Parathyroid adenoma (tissue), 2 donors: ENCODE results near the gene HSD17B8.

Experiments used
- H2AFZ ChIP-seq: fragments of 300-600 bp; sonication (generic); one replicate; pipeline ENCODE4 v1.7.0; 2017; ENCODE audit warnings: antibody characterized with exemption, mild to moderate bottlenecking
- H3K27ac ChIP-seq: fragments of 300-600 bp; sonication (generic); one replicate; pipeline ENCODE4 v1.7.0; 2017
- H3K27me3 ChIP-seq: fragments of 300-600 bp; sonication (generic); one replicate; pipeline ENCODE4 v1.7.0; 2017; ENCODE audit warnings: low read length; ENCODE audit not compliant: control insufficient read depth, insufficient read depth
- H3K36me3 ChIP-seq: fragments of 300-600 bp; sonication (generic); one replicate; pipeline ENCODE4 v1.7.0; 2017; ENCODE audit warnings: low read length; ENCODE audit not compliant: control insufficient read depth, insufficient read depth
- H3K4me1 ChIP-seq: fragments of 300-600 bp; sonication (generic); one replicate; pipeline ENCODE4 v1.7.0; 2017; ENCODE audit warnings: control low read depth
- H3K4me2 ChIP-seq: fragments of 300-600 bp; sonication (generic); one replicate; pipeline ENCODE4 v1.7.0; 2017; ENCODE audit warnings: low read length
- H3K4me3 ChIP-seq: fragments of 300-600 bp; sonication (generic); one replicate; pipeline ENCODE4 v1.7.0; 2017; ENCODE audit warnings: low read depth, low read length
- H3K79me2 ChIP-seq: fragments of 300-600 bp; sonication (generic); one replicate; pipeline ENCODE4 v1.7.0; 2017; ENCODE audit warnings: control low read depth
- H3K9ac ChIP-seq: fragments of 300-600 bp; sonication (generic); one replicate; pipeline ENCODE4 v1.7.0; 2017; ENCODE audit warnings: mild to moderate bottlenecking
- H3K9me3 ChIP-seq: fragments of 300-600 bp; sonication (generic); one replicate; pipeline ENCODE4 v1.7.0; 2017; ENCODE audit warnings: low read length; ENCODE audit not compliant: control insufficient read depth
- CTCF ChIP-seq: fragments of 300-600 bp; sonication (generic); IDR thresholded peaks from one replicate; pipeline ENCODE4 v1.7.0; 2017; ENCODE audit warnings: antibody characterized with exemption, mild to moderate bottlenecking
- donor health status: primary hyperparathyroidism.

Gene HSD17B8

GRCh38 chr6:33254591-33254990 is 50.1 kb downstream of the HSD17B8 start:
- no peak for TF ChIP-seq CTCF
- Histone ChIP-seq H3K9me3 (no peaks in the 10 kb centered on the region), H3K79me2 (no peaks in the 10 kb centered on the region), H3K36me3 (no peaks in the 10 kb centered on the region), H2AFZ (no peak overlapping the region), H3K4me3 (no peak overlapping the region), H3K27me3 (no peaks in the 10 kb centered on the region), H3K4me1 (peaks cover 4% of the 10 kb centered on the region), H3K4me2 (no peak overlapping the region), H3K9ac (no peak overlapping the region), H3K27ac (no peak overlapping the region)
